Esophagus muscularis mucosa (tissue), 4 donors: ENCODE data around the gene KCNMB1. TPM values are rescaled to one million over a fixed set of nuclear protein-coding genes. Genes with fewer than 3 reads are reported as not detected.

ENCODE experiments used
- DNase-seq: peaks from one replicate; pipeline ENCODE4 v3.0.0-alpha.2; 2017; ENCODE audit errors: extremely low spot score
- H3K27ac ChIP-seq, 4 donors: fragments of 200-600 bp; sonication (generic); replicated peaks in 1 of 4; 1 replicate in 3 of 4; 2 replicates in 1 of 4; pipeline ENCODE4 v1.5.1; 2016 to 2019; ENCODE audit warnings: mild to moderate bottlenecking in 1 of 4
- H3K27me3 ChIP-seq, 4 donors: fragments of 200-600 bp; sonication (generic); one replicate each; pipeline versions ENCODE4 v1.5.1 to v1.6.0; 2016 to 2019
- H3K36me3 ChIP-seq, 4 donors: fragments of 200-600 bp; sonication (generic); one replicate each; pipeline ENCODE4 v1.5.1; 2016 to 2019
- H3K4me1 ChIP-seq, 4 donors: fragments of 200-600 bp; sonication (generic); one replicate each; pipeline ENCODE4 v1.5.1; 2016 to 2019
- H3K4me3 ChIP-seq, 4 donors: fragments of 200-600 bp; sonication (generic); 1 replicate in 2 of 4; 2 replicates in 2 of 4; pipeline ENCODE4 v1.5.1; 2016 to 2019; ENCODE audit warnings: mild to moderate bottlenecking in 4 of 4, moderate library complexity in 1 of 4
- H3K9me3 ChIP-seq, 4 donors: fragments of 200-600 bp; sonication (generic); 1 replicate in 3 of 4; 2 replicates in 1 of 4; pipeline ENCODE4 v1.5.1; 2016 to 2019
- EP300 ChIP-seq: sonication (generic); formaldehyde crosslinking; IDR thresholded peaks from one replicate; pipeline ENCODE4 v1.6.1; 2017; ENCODE audit warnings: antibody characterized with exemption
- POLR2A ChIP-seq: fragments of 450-650 bp; IDR thresholded peaks from one replicate; pipeline ENCODE4 v1.6.1; 2017; ENCODE audit warnings: antibody characterized with exemption, moderate library complexity, mild to moderate bottlenecking, low read depth
- POLR2AphosphoS5 ChIP-seq, 2 donors: sonication (generic); formaldehyde crosslinking; IDR thresholded peaks; one replicate each; pipeline ENCODE4 v1.6.1; 2017; ENCODE audit warnings: antibody characterized with exemption in 2 of 2
- WGBS: methylation state at CpG from one replicate; pipeline ENCODE4 v1.1.5; 2018; 5-methylcytosine and 5-hydroxymethylcytosine counted together
- intact Hi-C: fragments of 100-400 bp; cut with DNase I; formaldehyde crosslinking; loops from one replicate; pipeline ENCODE4 v1.15.1; 2023
- total RNA-seq, 4 donors: library from RNA; depleted of rRNA; stranded (reverse); fragments of >200 nt; gene quantifications; one replicate each; pipeline versions ENCODE4 v1.1.0 to v1.2.1, GENCODE V29; 2016
- TF ChIP-seq, protein P1 (sequence below), 3 experiments: fragments of 200-600 bp in 2 of 3; fragments of 450-650 bp in 1 of 3; sonication (generic) in 2 of 3; IDR thresholded peaks; one replicate each; pipeline ENCODE4 v1.5.1; 2017 to 2019; ENCODE audit warnings: antibody characterized with exemption in 3 of 3, mild to moderate bottlenecking in 2 of 3, moderate library complexity in 1 of 3

KCNMB1 gene
- total RNA-seq, 4 donors from 2014 or later: 45.6 to 83.0 (median 78.8) TPM

DNA sequence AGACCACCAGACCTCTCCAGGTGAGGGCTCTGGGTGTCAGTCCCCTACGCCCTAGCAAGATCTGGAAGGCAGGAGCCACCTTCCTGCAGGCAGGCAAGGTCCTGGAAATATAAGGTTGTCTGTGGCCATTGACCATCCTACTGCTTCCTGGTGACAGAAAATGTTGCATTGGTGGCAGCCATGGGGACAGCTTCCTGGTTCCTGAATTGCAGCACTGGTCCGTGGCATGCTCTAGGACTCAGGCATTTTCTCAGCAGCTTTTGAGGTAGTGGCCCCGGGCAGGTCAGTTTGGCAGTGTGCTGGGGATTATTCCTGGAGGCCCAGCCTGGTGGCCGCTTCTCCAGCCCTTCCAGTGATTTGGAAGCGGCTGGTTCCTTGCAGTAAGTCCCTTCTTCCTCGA is 36.6 kb upstream of the KCNMB1 start:
- Histone ChIP-seq H3K9me3 (no peaks in the 10 kb centered on the region), H3K4me1 (peaks cover 7 to 31% (median 25%) of the 10 kb centered on the region in 4 donors), H3K27ac (no peak overlapping the region), H3K4me3 (no peak overlapping the region), H3K36me3 (no peaks in the 10 kb centered on the region), H3K27me3 (peaks cover 0 to 19% (median 3%) of the 10 kb centered on the region in 4 donors)
- 92% methylated on average over 6 of the region's 6 CpGs for WGBS
- no peak for TF ChIP-seq POLR2AphosphoS5 (IDR thresholded peaks at IDR 0.05)
- TF ChIP-seq, protein P1, sequence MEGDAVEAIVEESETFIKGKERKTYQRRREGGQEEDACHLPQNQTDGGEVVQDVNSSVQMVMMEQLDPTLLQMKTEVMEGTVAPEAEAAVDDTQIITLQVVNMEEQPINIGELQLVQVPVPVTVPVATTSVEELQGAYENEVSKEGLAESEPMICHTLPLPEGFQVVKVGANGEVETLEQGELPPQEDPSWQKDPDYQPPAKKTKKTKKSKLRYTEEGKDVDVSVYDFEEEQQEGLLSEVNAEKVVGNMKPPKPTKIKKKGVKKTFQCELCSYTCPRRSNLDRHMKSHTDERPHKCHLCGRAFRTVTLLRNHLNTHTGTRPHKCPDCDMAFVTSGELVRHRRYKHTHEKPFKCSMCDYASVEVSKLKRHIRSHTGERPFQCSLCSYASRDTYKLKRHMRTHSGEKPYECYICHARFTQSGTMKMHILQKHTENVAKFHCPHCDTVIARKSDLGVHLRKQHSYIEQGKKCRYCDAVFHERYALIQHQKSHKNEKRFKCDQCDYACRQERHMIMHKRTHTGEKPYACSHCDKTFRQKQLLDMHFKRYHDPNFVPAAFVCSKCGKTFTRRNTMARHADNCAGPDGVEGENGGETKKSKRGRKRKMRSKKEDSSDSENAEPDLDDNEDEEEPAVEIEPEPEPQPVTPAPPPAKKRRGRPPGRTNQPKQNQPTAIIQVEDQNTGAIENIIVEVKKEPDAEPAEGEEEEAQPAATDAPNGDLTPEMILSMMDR (IDR thresholded peaks at IDR 0.05): no peak
- no peak for TF ChIP-seq POLR2A
- no peak for TF ChIP-seq EP300
- intact Hi-C loops: no loop called here
- DNase-seq: no peak

DNA sequence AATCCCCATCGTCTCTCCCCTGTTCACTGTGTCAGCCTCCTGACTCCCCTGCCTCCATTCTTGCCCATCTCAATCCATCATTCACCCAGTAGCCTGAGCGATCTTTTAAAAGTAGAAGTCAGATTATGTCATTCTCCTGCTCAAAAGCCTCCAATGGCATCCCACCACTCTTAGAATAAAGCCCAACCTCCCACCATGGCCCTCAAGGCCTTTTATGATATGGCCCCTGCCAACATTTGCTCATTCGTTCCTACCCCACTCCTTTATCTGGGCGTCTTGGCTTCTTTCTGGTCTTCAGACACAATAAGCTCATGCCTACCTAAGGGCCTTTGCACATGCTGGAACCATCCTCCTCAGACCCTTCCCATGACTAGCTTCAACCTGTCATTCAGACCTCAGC is 35.5 kb upstream of the KCNMB1 start:
- Histone ChIP-seq H3K9me3 (no peaks in the 10 kb centered on the region), H3K4me3 (no peak overlapping the region), H3K27me3 (peaks cover 0 to 7% (median 0%) of the 10 kb centered on the region in 4 donors), H3K27ac (no peak overlapping the region), H3K36me3 (no peaks in the 10 kb centered on the region), H3K4me1 (peaks cover 7 to 34% (median 29%) of the 10 kb centered on the region in 4 donors)
- DNase-seq: no peak
- TF ChIP-seq POLR2AphosphoS5 (IDR thresholded peaks at IDR 0.05) (no peak), POLR2A (no peak), EP300 (no peak)
- TF ChIP-seq, protein P1 (IDR thresholded peaks at IDR 0.05): no peak
- intact Hi-C loops: loop anchor here (5.0 kb wide), 1 partner anchor 322 kb away; no protein-coding TSS in a partner anchor
- 95% methylated on average over 4 of the region's 4 CpGs for WGBS

DNA sequence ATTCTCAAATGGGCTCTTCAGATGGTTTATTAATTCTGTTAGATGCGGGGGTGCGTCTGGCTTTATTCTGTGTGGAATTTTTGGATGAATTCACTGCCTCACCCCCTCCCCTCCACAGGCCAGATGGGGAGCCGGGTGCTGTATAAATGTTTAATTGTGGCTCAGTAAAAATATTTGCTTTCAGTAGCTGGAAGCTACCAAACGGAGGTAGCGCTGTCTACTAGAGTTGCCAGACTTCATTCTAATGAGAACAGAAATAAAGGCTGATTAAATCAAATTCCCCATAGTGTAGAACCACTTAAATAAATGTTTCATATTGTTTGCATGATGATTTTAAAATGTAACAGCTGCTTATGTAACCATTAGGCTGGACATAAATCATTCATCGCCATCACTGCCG is 34.5 kb upstream of the KCNMB1 start:
- WGBS: 63% methylated on average over 7 of the region's 7 CpGs

DNA sequence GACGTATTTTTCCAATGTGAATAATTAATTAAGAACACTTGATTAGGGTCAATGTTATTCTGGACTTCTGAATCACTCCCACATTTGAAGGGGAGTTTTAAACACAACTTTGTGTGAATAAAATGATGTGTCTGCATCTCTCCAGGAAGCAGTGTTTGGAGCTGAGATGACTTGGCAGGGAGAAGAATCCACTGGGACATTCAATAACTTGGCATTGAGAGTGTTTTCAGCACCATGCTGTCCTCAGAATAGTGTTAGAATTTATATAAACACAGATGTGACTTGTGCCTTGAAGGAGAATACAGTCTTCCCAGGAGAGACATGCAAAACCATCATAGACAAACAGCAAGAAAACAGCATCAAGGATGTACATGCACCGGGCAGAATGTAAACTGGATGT is 32.7 kb upstream of the KCNMB1 start:
- H3K27me3 ChIP-seq: peaks cover 0 to 4% (median 0%) of the 10 kb centered on the region in 4 donors
- DNase-seq: no peak
- no peaks in the 10 kb centered on the region for H3K36me3 ChIP-seq
- intact Hi-C loops: loop anchor here (1.0 to 5.0 kb wide), 3 partner anchors 153 to 320 kb away; no protein-coding TSS in a partner anchor
- H3K27ac ChIP-seq: no peak overlapping the region
- TF ChIP-seq EP300 (no peak), POLR2AphosphoS5 (IDR thresholded peaks at IDR 0.05) (no peak), POLR2A (no peak)
- TF ChIP-seq, protein P1 (IDR thresholded peaks at IDR 0.05): no peak
- peaks cover 4 to 25% (median 20%) of the 10 kb centered on the region in 4 donors for H3K4me1 ChIP-seq
- H3K9me3 ChIP-seq: no peaks in the 10 kb centered on the region
- 73% methylated on average over 2 of the region's 2 CpGs for WGBS
- no peak overlapping the region for H3K4me3 ChIP-seq

More for the DNA sequence above, 34.5 kb upstream of the KCNMB1 start:
- peaks cover 7 to 34% (median 30%) of the 10 kb centered on the region in 4 donors for H3K4me1 ChIP-seq
- H3K9me3 ChIP-seq: no peaks in the 10 kb centered on the region
- intact Hi-C loops: loop anchor here (5.0 kb wide), 1 partner anchor 321 kb away; no protein-coding TSS in a partner anchor
- H3K27me3 ChIP-seq: peaks cover 0 to 7% (median 0%) of the 10 kb centered on the region in 4 donors
- H3K36me3 ChIP-seq: no peaks in the 10 kb centered on the region
- no peak for DNase-seq
- no peak overlapping the region for H3K4me3 ChIP-seq
- H3K27ac ChIP-seq: no peak overlapping the region
- no peak for TF ChIP-seq POLR2A
- no peak for TF ChIP-seq EP300
- TF ChIP-seq POLR2AphosphoS5 (IDR thresholded peaks at IDR 0.05): no peak
- TF ChIP-seq, protein P1 (IDR thresholded peaks at IDR 0.05): no peak
